H9 (cell line): Measurements from ENCODE around the gene PCCB. TPM values are rescaled to one million over a fixed set of nuclear protein-coding genes. Genes with fewer than 3 reads are reported as not detected.

Experiments
- DNase-seq: peaks from one replicate; pipeline ENCODE4 v3.0.0-alpha.2; 2017
- H2AFZ ChIP-seq: one replicate; pipeline ENCODE4 v1.6.1; 2013; ENCODE audit warnings: mild to moderate bottlenecking, low read length, control low read depth, moderate library complexity
- H2AK5ac ChIP-seq: 2 replicates; pipeline ENCODE4 v1.6.1; 2013; ENCODE audit warnings: low read length, control low read depth, mixed read lengths; ENCODE audit not compliant: insufficient read length
- H2BK120ac ChIP-seq: one replicate; pipeline ENCODE4 v1.6.1; 2013; ENCODE audit warnings: low read depth, mild to moderate bottlenecking, low read length, control low read depth, inconsistent platforms; ENCODE audit not compliant: poor library complexity, severe bottlenecking
- H2BK12ac ChIP-seq: 2 replicates; pipeline ENCODE4 v1.6.1; 2013; ENCODE audit warnings: low read length, control low read depth, mixed read lengths, low read depth; ENCODE audit not compliant: insufficient read length
- H2BK15ac ChIP-seq: 2 replicates; pipeline ENCODE4 v1.6.1; 2013; ENCODE audit warnings: low read depth, low read length, control low read depth
- H2BK20ac ChIP-seq: one replicate; pipeline ENCODE4 v1.6.1; 2013; ENCODE audit warnings: low read depth, mild to moderate bottlenecking, low read length, control low read depth, inconsistent platforms; ENCODE audit not compliant: poor library complexity, severe bottlenecking
- H2BK5ac ChIP-seq: 2 replicates; pipeline ENCODE4 v1.6.1; 2013; ENCODE audit warnings: low read length, control low read depth, mixed read lengths; ENCODE audit not compliant: insufficient read length
- H3K14ac ChIP-seq: 2 replicates; pipeline ENCODE4 v1.6.1; 2013; ENCODE audit warnings: low read length, control low read depth; ENCODE audit not compliant: insufficient read depth
- H3K18ac ChIP-seq: 2 replicates; pipeline ENCODE4 v1.6.1; 2013; ENCODE audit warnings: low read depth, mild to moderate bottlenecking, mixed read lengths, low read length, control low read depth; ENCODE audit not compliant: insufficient read length
- H3K23ac ChIP-seq: 2 replicates; pipeline ENCODE4 v1.6.1; 2013; ENCODE audit warnings: low read length, control low read depth, mixed read lengths, low read depth; ENCODE audit not compliant: insufficient read length
- H3K23me2 ChIP-seq: 2 replicates; pipeline ENCODE4 v1.6.1; 2013; ENCODE audit warnings: low read depth, mild to moderate bottlenecking, mixed read lengths, low read length, control low read depth; ENCODE audit not compliant: insufficient read length, poor library complexity, severe bottlenecking
- H3K27ac ChIP-seq: 2 replicates; pipeline ENCODE4 v1.5.1; 2013; ENCODE audit warnings: low read length, control low read depth, mixed read lengths, low read depth; ENCODE audit not compliant: insufficient read length
- H3K27me3 ChIP-seq: 2 replicates; pipeline ENCODE4 v1.6.1; 2013; ENCODE audit warnings: low read length, control low read depth, inconsistent platforms; ENCODE audit not compliant: insufficient read depth
- H3K4ac ChIP-seq: 2 replicates; pipeline ENCODE4 v1.6.1; 2013; ENCODE audit warnings: low read depth, mild to moderate bottlenecking, control low read depth, inconsistent platforms, low read length, moderate library complexity
- H3K4me1 ChIP-seq: 2 replicates; pipeline ENCODE4 v1.6.1; 2013; ENCODE audit warnings: low read length, control low read depth, inconsistent platforms; ENCODE audit not compliant: insufficient read depth
- H3K4me2 ChIP-seq: 2 replicates; pipeline ENCODE4 v1.6.1; 2013; ENCODE audit warnings: low read length, control low read depth, mixed read lengths; ENCODE audit not compliant: insufficient read length, insufficient read depth
- H3K56ac ChIP-seq: 2 replicates; pipeline ENCODE4 v1.6.1; 2013; ENCODE audit warnings: low read depth, mild to moderate bottlenecking, mixed read lengths, low read length, control low read depth; ENCODE audit not compliant: insufficient read length
- H3K79me1 ChIP-seq: 2 replicates; pipeline ENCODE4 v1.6.1; 2013; ENCODE audit warnings: low read depth, mild to moderate bottlenecking, moderate library complexity, low read length, control low read depth, inconsistent platforms; ENCODE audit not compliant: insufficient read depth, poor library complexity, severe bottlenecking
- H3K79me2 ChIP-seq: 2 replicates; pipeline ENCODE4 v1.6.1; 2013; ENCODE audit warnings: low read length, control low read depth, inconsistent platforms; ENCODE audit not compliant: insufficient read depth
- H3K9ac ChIP-seq: 2 replicates; pipeline ENCODE4 v1.6.1; 2013; ENCODE audit warnings: low read length, control low read depth, mixed read lengths; ENCODE audit not compliant: insufficient read length; ENCODE audit errors: extremely low read depth
- H3K9me3 ChIP-seq: one replicate; pipeline ENCODE4 v1.6.1; 2013; ENCODE audit warnings: low read depth, low read length, inconsistent platforms; ENCODE audit not compliant: control insufficient read depth
- H3T11ph ChIP-seq: one replicate; pipeline ENCODE4 v1.6.1; 2013; ENCODE audit warnings: mild to moderate bottlenecking, low read length, control low read depth, inconsistent platforms
- H4K20me1 ChIP-seq: one replicate; pipeline ENCODE4 v1.6.1; 2013; ENCODE audit not compliant: control insufficient read depth, insufficient read length, insufficient read depth
- H4K5ac ChIP-seq: 2 replicates; pipeline ENCODE4 v1.6.1; 2013; ENCODE audit warnings: low read depth, mild to moderate bottlenecking, mixed read lengths, low read length, control low read depth; ENCODE audit not compliant: insufficient read length
- H4K8ac ChIP-seq: replicated peaks from 2 replicates; pipeline ENCODE4 v1.6.1; 2013; ENCODE audit warnings: low read length, control low read depth, mixed read lengths, low read depth; ENCODE audit not compliant: insufficient read length
- H4K91ac ChIP-seq: 2 replicates; pipeline ENCODE4 v1.6.1; 2013; ENCODE audit warnings: low read depth, mild to moderate bottlenecking, moderate library complexity, mixed read lengths, low read length, control low read depth; ENCODE audit not compliant: insufficient read length
- H3K27ac Mint-ChIP-seq, 3 experiments: 2 replicates in 2 of 3; 3 replicates in 1 of 3; pipeline ENCODE4 v1.8.0; 2020 to 2021; ENCODE audit warnings: mixed read lengths in 3 of 3, mild to moderate bottlenecking in 1 of 3, moderate library complexity in 1 of 3
- H3K27me3 Mint-ChIP-seq: 2 replicates; pipeline ENCODE4 v1.8.0; 2021; ENCODE audit warnings: low read depth, mild to moderate bottlenecking, moderate library complexity, mixed read lengths
- H3K36me3 Mint-ChIP-seq, 3 experiments: 2 replicates in 2 of 3; 3 replicates in 1 of 3; pipeline ENCODE4 v1.8.0; 2020 to 2021; ENCODE audit warnings: low read depth in 3 of 3, mixed read lengths in 3 of 3; ENCODE audit not compliant: insufficient read depth in 1 of 3
- H3K4me1 Mint-ChIP-seq, 2 experiments: 2 replicates each; pipeline ENCODE4 v1.8.0; 2020; ENCODE audit warnings: mixed read lengths in 2 of 2
- H3K4me3 Mint-ChIP-seq, 2 experiments: 2 replicates in 1 of 2; 3 replicates in 1 of 2; pipeline ENCODE4 v1.8.0; 2020 to 2021; ENCODE audit warnings: mild to moderate bottlenecking in 2 of 2, mixed read lengths in 2 of 2, moderate library complexity in 1 of 2
- H3K9me3 Mint-ChIP-seq, 2 experiments: 2 replicates in 1 of 2; 3 replicates in 1 of 2; pipeline ENCODE4 v1.8.0; 2020; ENCODE audit warnings: mild to moderate bottlenecking in 2 of 2, mixed read lengths in 2 of 2, moderate library complexity in 1 of 2
- CTCF ChIP-seq: fragments of 200-600 bp; sonication (generic); conservative IDR thresholded peaks from 3 replicates; pipeline ENCODE4 v1.8.0; 2021; ENCODE audit warnings: antibody characterized with exemption, mild to moderate bottlenecking
- WGBS: extraction: QIAGEN DNeasy Blood & Tissue Kit; methylation state at CpG from one replicate; pipeline ENCODE4 v1.1.7; 2013; ENCODE audit warnings: missing lambda C conversion rate, low lambda C conversion rate, mixed read lengths; ENCODE audit not compliant: insufficient read length; ENCODE audit errors: extremely low coverage; 5-methylcytosine and 5-hydroxymethylcytosine counted together
- total RNA-seq: library from RNA; stranded (reverse); gene quantifications from 2 replicates; pipeline ENCODE4 v1.2.1, GENCODE V29; 2021

The PCCB gene
- total RNA-seq, 1 experiment from 2014 or later: 68.9 TPM

- Histone ChIP-seq H4K5ac (no peak overlapping the region), H3K27ac (no peak overlapping the region), H3T11ph (no peak overlapping the region), H3K18ac (no peak overlapping the region), H4K20me1 (no peaks in the 10 kb centered on the region), H2BK15ac (no peak overlapping the region), H3K27me3 (no peaks in the 10 kb centered on the region), H2BK12ac (no peak overlapping the region), H4K8ac (no peak overlapping the region), H2BK120ac (no peak overlapping the region), H3K4me1 (peaks cover 7% of the 10 kb centered on the region; the same call in 1 of the 2 replicates), H3K23me2 (no peaks in the 10 kb centered on the region), H2AK5ac (no peak overlapping the region), H2AFZ (no peak overlapping the region), H3K79me2 (no peaks in the 10 kb centered on the region), H3K23ac (no peak overlapping the region), H3K56ac (no peak overlapping the region), H3K14ac (no peak overlapping the region), H3K9me3 (no peaks in the 10 kb centered on the region), H2BK5ac (no peak overlapping the region), H3K4ac (no peak overlapping the region), H4K91ac (no peak overlapping the region), H3K4me2 (no peak overlapping the region), H3K79me1 (no peaks in the 10 kb centered on the region), H2BK20ac (no peak overlapping the region), H3K9ac (no peak overlapping the region)
- Mint-ChIP-seq H3K4me3 (no peak overlapping the region), H3K27ac (no peak overlapping the region), H3K9me3 (no peaks in the 10 kb centered on the region), H3K4me1 (peaks cover 21% of the 10 kb centered on the region in 2 experiments), H3K27me3 (no peaks in the 10 kb centered on the region), H3K36me3 (peaks cover 34 to 55% (median 34%) of the 10 kb centered on the region in 3 experiments)
- no peak for TF ChIP-seq CTCF
- no peak for DNase-seq
- WGBS: no CpG with 5 or more reads among the region's 1 CpG
These were observed 44.0 kb downstream of the PCCB start for GRCh38 chr3:136294176-136294575.
